Hippocampal formation (tissue), 2 donors: ENCODE measurements around the gene NACA2.
"Not testable (repeated sequence)": the region's sequence is repeated elsewhere in the genome, so short reads cannot be mapped to it uniquely, and the experiment has no call there.

Experiments used
- DNase-seq, 2 donors: peaks; one replicate each; lab custom pipeline; 2025; lab: John Stamatoyannopoulos, UW

Gene NACA2

GRCh38 chr17:61591018-61591417 lies at the start of gene NACA2:
Gene NACA2 (minus strand): TSS chr17:61591219. CDS start chr17:61591180, 39 bp downstream.
- DNase-seq = no peak

GRCh38 chr17:61639818-61640217 lies 48.8 kb upstream of the NACA2 start:
- no peak for DNase-seq

GRCh38 chr17:61638087-61638486 lies 47.1 kb upstream of the NACA2 start:
- no peak for DNase-seq

- DNase-seq = no peak
Measured at GRCh38 chr17:61635913-61636432, 45.0 kb upstream of the NACA2 start.

- DNase-seq = no peak
Measured at GRCh38 chr17:61634942-61635538, 44.0 kb upstream of the NACA2 start.

GRCh38 chr17:61634011-61634539 lies 43.1 kb upstream of the NACA2 start:
- no peak for DNase-seq

- DNase-seq = no peak
Measured at GRCh38 chr17:61632826-61633225, 41.8 kb upstream of the NACA2 start.

- no peak for DNase-seq
Measured at GRCh38 chr17:61631800-61632199, 40.8 kb upstream of the NACA2 start.

GRCh38 chr17:61628158-61628557 lies 37.1 kb upstream of the NACA2 start:
- DNase-seq = not testable (repeated sequence)

GRCh38 chr17:61627658-61628057 lies 36.6 kb upstream of the NACA2 start:
- DNase-seq = no peak

- DNase-seq = no peak
Measured at GRCh38 chr17:61627125-61627524, 36.1 kb upstream of the NACA2 start.

GRCh38 chr17:61625564-61625963 lies 34.5 kb upstream of the NACA2 start:
- no peak for DNase-seq

GRCh38 chr17:61624951-61625350 lies 33.9 kb upstream of the NACA2 start:
- DNase-seq = no peak

- no peak for DNase-seq
Measured at GRCh38 chr17:61621317-61621716, 30.3 kb upstream of the NACA2 start.

GRCh38 chr17:61619953-61620352 lies 28.9 kb upstream of the NACA2 start:
- DNase-seq = no peak

GRCh38 chr17:61619493-61619892 lies 28.5 kb upstream of the NACA2 start:
- no peak for DNase-seq

GRCh38 chr17:61618950-61619349 lies 27.9 kb upstream of the NACA2 start:
- no peak for DNase-seq

GRCh38 chr17:61617330-61617729 lies 26.3 kb upstream of the NACA2 start:
- DNase-seq = no peak

GRCh38 chr17:61616783-61617182 lies 25.8 kb upstream of the NACA2 start:
- DNase-seq = no peak

- DNase-seq = no peak
Measured at GRCh38 chr17:61614219-61614618, 23.2 kb upstream of the NACA2 start.

GRCh38 chr17:61611323-61611722 lies 20.3 kb upstream of the NACA2 start:
- no peak for DNase-seq

- no peak for DNase-seq
Measured at GRCh38 chr17:61605692-61606091, 14.7 kb upstream of the NACA2 start.

- no peak for DNase-seq
Measured at GRCh38 chr17:61601297-61601696, 10.3 kb upstream of the NACA2 start.

GRCh38 chr17:61600621-61601020 lies 9.6 kb upstream of the NACA2 start:
- DNase-seq = no peak
